Sigmoid colon (tissue), 4 donors: ENCODE measurements around the gene PPIL3.

Experiments
- CTCF ChIP-seq, 4 experiments: fragments of 450-650 bp in 3 of 4; fragments of 200-600 bp in 1 of 4; IDR thresholded peaks; one replicate each; pipeline ENCODE4 v1.5.1; 2016 to 2019; ENCODE audit warnings: antibody characterized with exemption in 4 of 4, mild to moderate bottlenecking in 3 of 4, moderate library complexity in 2 of 4
- POLR2AphosphoS5 ChIP-seq, 4 donors: sonication (generic); formaldehyde crosslinking; IDR thresholded peaks; one replicate each; pipeline ENCODE4 v1.6.1; 2017; ENCODE audit warnings: antibody characterized with exemption in 4 of 4

DNA sequence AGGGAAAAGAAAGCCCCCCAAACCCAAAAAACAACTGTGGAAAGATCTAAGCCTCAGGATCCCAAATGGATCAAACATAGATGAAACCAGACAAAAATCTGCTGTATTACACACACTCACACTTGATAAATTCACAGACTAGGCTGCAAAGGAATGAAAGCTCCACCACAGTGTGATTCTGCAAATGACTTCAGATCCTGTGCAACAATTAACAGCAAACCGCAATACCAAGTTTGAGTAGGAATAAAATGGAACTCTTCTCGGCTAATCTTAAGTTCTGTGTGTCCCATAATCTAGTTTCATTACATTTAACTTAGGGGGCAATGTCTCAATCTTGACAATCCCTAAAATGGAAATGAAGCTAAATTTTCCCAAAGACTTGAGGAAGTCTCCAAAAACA is 36.3 kb downstream of the PPIL3 start:
- TF ChIP-seq POLR2AphosphoS5 (IDR thresholded peaks at IDR 0.05): no peak
- no peak for TF ChIP-seq CTCF (IDR thresholded peaks at IDR 0.05)
